HepG2 (cell line): Measurements from ENCODE around the gene ACTR3. TPM values are rescaled to one million over a fixed set of nuclear protein-coding genes. Genes with fewer than 3 reads are reported as not detected.
A peak's percentile ranks its signal among the peaks of the same experiment; 100 is the strongest.

Experiments used
- CHD4 ChIP-seq: fragments of 200-600 bp; sonication (generic); IDR thresholded peaks from 2 replicates; pipeline ENCODE4 v1.7.0; 2017; ENCODE audit warnings: mild to moderate bottlenecking, low read length, borderline replicate concordance
- HES4 ChIP-seq: sonication (generic); formaldehyde crosslinking; IDR thresholded peaks from 2 replicates; pipeline ENCODE4 v1.9.0; 2021; ENCODE audit warnings: mild to moderate bottlenecking, missing genetic modification reagents, borderline replicate concordance
- NFKB2 ChIP-seq: sonication (generic); formaldehyde crosslinking; IDR thresholded peaks from 2 replicates; pipeline ENCODE4 v1.4.0; 2020; ENCODE audit warnings: missing genetic modification reagents, borderline replicate concordance
- NR3C1 ChIP-seq: sonication (generic); formaldehyde crosslinking; IDR thresholded peaks from 2 replicates; pipeline ENCODE4 v1.4.0; 2020; ENCODE audit warnings: missing genetic modification reagents
- PREB ChIP-seq: sonication (generic); formaldehyde crosslinking; IDR thresholded peaks from 2 replicates; pipeline ENCODE4 v1.4.0; 2020; ENCODE audit warnings: missing genetic modification reagents
- PTBP1 ChIP-seq: fragments of 200-400 bp; formaldehyde crosslinking; IDR thresholded peaks from 2 replicates; pipeline ENCODE4 v1.6.1; 2018; ENCODE audit warnings: low read length, low read depth; ENCODE audit not compliant: poor library complexity, severe bottlenecking
- REL ChIP-seq: sonication (generic); formaldehyde crosslinking; conservative IDR thresholded peaks from 2 replicates; pipeline ENCODE4 v1.8.0; 2022; ENCODE audit warnings: mild to moderate bottlenecking, missing genetic modification reagents, moderate library complexity
- RERE ChIP-seq: IDR thresholded peaks from 2 replicates; pipeline ENCODE4 v1.6.1; 2016; ENCODE audit warnings: low read depth, missing genetic modification reagents, missing compliant biosample characterization
- TAF1 ChIP-seq: sonication (generic); formaldehyde crosslinking; IDR thresholded peaks from 2 replicates; pipeline ENCODE4 v1.4.0; 2020; ENCODE audit warnings: missing genetic modification reagents
- YY1 ChIP-seq: IDR thresholded peaks from 2 replicates; pipeline ENCODE4 v1.6.1; 2011; ENCODE audit warnings: low read length, low read depth, moderate library complexity, mild to moderate bottlenecking; ENCODE audit not compliant: insufficient read depth, insufficient replicate concordance
- ZBED4 ChIP-seq: sonication (generic); formaldehyde crosslinking; IDR thresholded peaks from 2 replicates; pipeline ENCODE4 v1.4.0; 2020; ENCODE audit warnings: missing genetic modification reagents, borderline replicate concordance
- ZC3H13 ChIP-seq: sonication (generic); formaldehyde crosslinking; IDR thresholded peaks from 2 replicates; pipeline ENCODE4 v1.8.1; 2023; ENCODE audit warnings: mild to moderate bottlenecking, missing genetic modification reagents, moderate library complexity
- ZXDC ChIP-seq: sonication (generic); formaldehyde crosslinking; IDR thresholded peaks from 2 replicates; pipeline ENCODE4 v1.5.0; 2020; ENCODE audit warnings: mild to moderate bottlenecking, missing genetic modification reagents
- polyA plus RNA-seq, 8 experiments: library from polyadenylated mRNA; depleted of rRNA in 3 of 8; stranded (reverse) in 7 of 8; unstranded in 1 of 8; fragments of >200 nt; fragmentation: Illumina TruSeq in 4 of 8; extraction: Trizol in 4 of 8; gene quantifications; 2 replicates each; pipeline versions ENCODE4 v1.2.1 to v1.2.3, GENCODE V29; 2011 to 2016; ENCODE audit warnings: low read depth in 4 of 8, missing spikeins in 1 of 8, mixed read lengths in 1 of 8; ENCODE audit not compliant: insufficient read depth in 1 of 8
- total RNA-seq, 5 experiments: library from RNA; depleted of rRNA; stranded (reverse); fragments of >200 nt; fragmentation: Illumina TruSeq; extraction: Trizol; gene quantifications; 2 replicates each; pipeline ENCODE4 v1.2.3, GENCODE V29; 2016; ENCODE audit warnings: low read depth in 1 of 5

The ACTR3 gene
- total and polyA plus RNA-seq, 2 of the 13 experiments (the other 11 are each of a cell fraction or from before 2014, with no cell fraction given): 123 to 225 TPM

GRCh38 chr2:113889471-113890252, at the start of gene ACTR3 (continued):
- TF ChIP-seq ZBED4 (CRISPR knock-in tag): peak; percentile 96
- TF ChIP-seq REL (CRISPR knock-in tag): peak; percentile 57; the same call in 1 of the 2 replicates
- TF ChIP-seq RERE (CRISPR knock-in tag): peak; percentile 76; the same call in 1 of the 2 replicates
- peak; percentile 63 for TF ChIP-seq HES4
- peak; percentile 70; the same call in 1 of the 2 replicates for TF ChIP-seq NFKB2 (CRISPR knock-in tag)
- TF ChIP-seq YY1: peak; percentile 99
- TF ChIP-seq CHD4: 0 out of 2 replicates have a peak, but pooled peaks have one; percentile 4
- TF ChIP-seq PTBP1: no peak
- no peak for TF ChIP-seq PREB (CRISPR knock-in tag)
- peak; percentile 33; the same call in 1 of the 2 replicates for TF ChIP-seq ZXDC (CRISPR knock-in tag)
- peak; percentile 95 for TF ChIP-seq TAF1 (CRISPR knock-in tag)
- TF ChIP-seq NR3C1: no peak
- TF ChIP-seq ZC3H13: peak; percentile 95
